ENCODE measurements around the gene CDH16.

GRCh38 chr16:66886321-66886720 is 32.4 kb downstream of the CDH16 start:
- TF ChIP-seq, protein P1, sequence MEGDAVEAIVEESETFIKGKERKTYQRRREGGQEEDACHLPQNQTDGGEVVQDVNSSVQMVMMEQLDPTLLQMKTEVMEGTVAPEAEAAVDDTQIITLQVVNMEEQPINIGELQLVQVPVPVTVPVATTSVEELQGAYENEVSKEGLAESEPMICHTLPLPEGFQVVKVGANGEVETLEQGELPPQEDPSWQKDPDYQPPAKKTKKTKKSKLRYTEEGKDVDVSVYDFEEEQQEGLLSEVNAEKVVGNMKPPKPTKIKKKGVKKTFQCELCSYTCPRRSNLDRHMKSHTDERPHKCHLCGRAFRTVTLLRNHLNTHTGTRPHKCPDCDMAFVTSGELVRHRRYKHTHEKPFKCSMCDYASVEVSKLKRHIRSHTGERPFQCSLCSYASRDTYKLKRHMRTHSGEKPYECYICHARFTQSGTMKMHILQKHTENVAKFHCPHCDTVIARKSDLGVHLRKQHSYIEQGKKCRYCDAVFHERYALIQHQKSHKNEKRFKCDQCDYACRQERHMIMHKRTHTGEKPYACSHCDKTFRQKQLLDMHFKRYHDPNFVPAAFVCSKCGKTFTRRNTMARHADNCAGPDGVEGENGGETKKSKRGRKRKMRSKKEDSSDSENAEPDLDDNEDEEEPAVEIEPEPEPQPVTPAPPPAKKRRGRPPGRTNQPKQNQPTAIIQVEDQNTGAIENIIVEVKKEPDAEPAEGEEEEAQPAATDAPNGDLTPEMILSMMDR (conservative IDR thresholded peaks at IDR 0.05; ENCODE audit: low read length): no peak
- TF ChIP-seq EZH2phosphoT487 (IDR thresholded peaks at IDR 0.05; ENCODE audit: borderline replicate concordance): no peak

All from Loucy (cell line).